Measurements from ENCODE around the gene NEO1. TPM values are rescaled to one million over a fixed set of nuclear protein-coding genes. Genes with fewer than 3 reads are reported as not detected.

NEO1 gene
- total RNA-seq, 2 experiments from 2014 or later, result 3.4 to 6.3 TPM

GRCh38 chr15:73047882-73048281, 4.4 kb upstream of the NEO1 start:
- Mint-ChIP-seq H3K27me3 (peaks cover 36% of the 10 kb centered on the region), H3K27ac (no peak overlapping the region)
- no peak for ATAC-seq (ENCODE audit: low read depth)

GRCh38 chr15:73048624-73049295, 3.5 kb upstream of the NEO1 start:
- POLR2A ChIA-PET, result no interaction called here

More at GRCh38 chr15:73047882-73048281, 4.4 kb upstream of the NEO1 start:
- no peak for DNase-seq
- no peak overlapping the region for H3K4me3 Mint-ChIP-seq
- POLR2A ChIA-PET, result no interaction called here
- no peaks in the 10 kb centered on the region for H3K36me3 Mint-ChIP-seq
- no peaks in the 10 kb centered on the region for H3K9me3 Mint-ChIP-seq
- H3K4me1 Mint-ChIP-seq, result peaks cover 2% of the 10 kb centered on the region

GRCh38 chr15:73049564-73050215, 2.6 kb upstream of the NEO1 start:
- Mint-ChIP-seq H3K27me3 (peaks cover 43% of the 10 kb centered on the region), H3K27ac (no peak overlapping the region), H3K9me3 (no peaks in the 10 kb centered on the region), H3K4me1 (peaks cover 8% of the 10 kb centered on the region), H3K4me3 (no peak overlapping the region), H3K36me3 (no peaks in the 10 kb centered on the region)
- DNase-seq (no peak), ATAC-seq (ENCODE audit: low read depth) (no peak)
- POLR2A ChIA-PET, result no interaction called here

More at GRCh38 chr15:73048624-73049295, 3.5 kb upstream of the NEO1 start:
- H3K9me3 Mint-ChIP-seq, result no peaks in the 10 kb centered on the region
- H3K4me1 Mint-ChIP-seq, result peaks cover 8% of the 10 kb centered on the region
- no peaks in the 10 kb centered on the region for H3K36me3 Mint-ChIP-seq
- H3K27me3 Mint-ChIP-seq, result peaks cover 43% of the 10 kb centered on the region
- no peak for DNase-seq
- no peak overlapping the region for H3K4me3 Mint-ChIP-seq
- no peak for ATAC-seq (ENCODE audit: low read depth)
- H3K27ac Mint-ChIP-seq, result no peak overlapping the region

- POLR2A ChIA-PET, result no interaction called here
- DNase-seq (no peak), ATAC-seq (ENCODE audit: low read depth) (no peak)
- peaks cover 43% of the 10 kb centered on the region for H3K27me3 Mint-ChIP-seq
- no peaks in the 10 kb centered on the region for H3K9me3 Mint-ChIP-seq
- H3K4me1 Mint-ChIP-seq, result peaks cover 8% of the 10 kb centered on the region
- no peak overlapping the region for H3K27ac Mint-ChIP-seq
- no peaks in the 10 kb centered on the region for H3K36me3 Mint-ChIP-seq
- H3K4me3 Mint-ChIP-seq, result peak overlapping the region; percentile 69
Measured at GRCh38 chr15:73050561-73051295, 1.5 kb upstream of the NEO1 start.

GRCh38 chr15:73051391-73051806, 864 bp upstream of the NEO1 start:
- H3K4me3 Mint-ChIP-seq, result peak overlapping the region; percentile 69
- H3K36me3 Mint-ChIP-seq, result no peaks in the 10 kb centered on the region
- H3K4me1 Mint-ChIP-seq, result peaks cover 8% of the 10 kb centered on the region
- ATAC-seq (ENCODE audit: low read depth), result peak; percentile 6
- H3K27me3 Mint-ChIP-seq, result peaks cover 42% of the 10 kb centered on the region
- no peak for DNase-seq
- H3K9me3 Mint-ChIP-seq, result no peaks in the 10 kb centered on the region
- POLR2A ChIA-PET, result no interaction called here
- no peak overlapping the region for H3K27ac Mint-ChIP-seq

- Mint-ChIP-seq H3K36me3 (no peaks in the 10 kb centered on the region), H3K27me3 (peaks cover 38% of the 10 kb centered on the region), H3K9me3 (no peaks in the 10 kb centered on the region), H3K4me3 (peak overlapping the region; percentile 80), H3K4me1 (peaks cover 8% of the 10 kb centered on the region), H3K27ac (no peak overlapping the region)
- ATAC-seq (ENCODE audit: low read depth) (peak; percentile 60), DNase-seq (peak; percentile 44)
- POLR2A ChIA-PET, result no interaction called here
Measured at GRCh38 chr15:73052653-73053397, 562 bp downstream of the NEO1 start.

GRCh38 chr15:73053398-73053723, 1.1 kb downstream of the NEO1 start:
- ATAC-seq (ENCODE audit: low read depth) (no peak), DNase-seq (no peak)
- Mint-ChIP-seq H3K27ac (no peak overlapping the region), H3K4me3 (peak overlapping the region; percentile 80), H3K36me3 (no peaks in the 10 kb centered on the region), H3K4me1 (peaks cover 8% of the 10 kb centered on the region), H3K27me3 (peaks cover 35% of the 10 kb centered on the region), H3K9me3 (no peaks in the 10 kb centered on the region)
- POLR2A ChIA-PET, result no interaction called here

GRCh38 chr15:73054417-73054953, 2.2 kb downstream of the NEO1 start:
- Mint-ChIP-seq H3K27me3 (peaks cover 33% of the 10 kb centered on the region), H3K4me1 (peaks cover 8% of the 10 kb centered on the region), H3K27ac (no peak overlapping the region), H3K9me3 (no peaks in the 10 kb centered on the region), H3K4me3 (no peak overlapping the region), H3K36me3 (no peaks in the 10 kb centered on the region)
- ATAC-seq (ENCODE audit: low read depth), result no peak
- DNase-seq, result no peak
- POLR2A ChIA-PET, result no interaction called here

GRCh38 chr15:73056460-73056859, 4.2 kb downstream of the NEO1 start:
- Mint-ChIP-seq H3K27ac (no peak overlapping the region), H3K27me3 (peaks cover 30% of the 10 kb centered on the region), H3K9me3 (no peaks in the 10 kb centered on the region), H3K4me1 (peaks cover 6% of the 10 kb centered on the region), H3K4me3 (no peak overlapping the region), H3K36me3 (no peaks in the 10 kb centered on the region)
- ATAC-seq (ENCODE audit: low read depth) (no peak), DNase-seq (no peak)
- POLR2A ChIA-PET, result no interaction called here

GRCh38 chr15:73058437-73058836, 6.2 kb downstream of the NEO1 start:
- ATAC-seq (ENCODE audit: low read depth) (no peak), DNase-seq (no peak)
- POLR2A ChIA-PET, result no interaction called here
- Mint-ChIP-seq H3K4me3 (no peak overlapping the region), H3K27ac (no peak overlapping the region), H3K9me3 (no peaks in the 10 kb centered on the region), H3K4me1 (peaks cover 1% of the 10 kb centered on the region), H3K27me3 (peaks cover 27% of the 10 kb centered on the region), H3K36me3 (no peaks in the 10 kb centered on the region)

GRCh38 chr15:73065114-73065513, 12.9 kb downstream of the NEO1 start:
- no peak overlapping the region for H3K4me3 Mint-ChIP-seq
- no peaks in the 10 kb centered on the region for H3K4me1 Mint-ChIP-seq
- DNase-seq, result no peak
- H3K27ac Mint-ChIP-seq, result no peak overlapping the region
- ATAC-seq (ENCODE audit: low read depth), result no peak
- POLR2A ChIA-PET, result no interaction called here
- H3K36me3 Mint-ChIP-seq, result no peaks in the 10 kb centered on the region
- peaks cover 32% of the 10 kb centered on the region for H3K27me3 Mint-ChIP-seq
- H3K9me3 Mint-ChIP-seq, result no peaks in the 10 kb centered on the region

- ATAC-seq (ENCODE audit: low read depth) (no peak), DNase-seq (no peak)
- H3K9me3 Mint-ChIP-seq, result no peaks in the 10 kb centered on the region
- H3K27ac Mint-ChIP-seq, result no peak overlapping the region
- no peaks in the 10 kb centered on the region for H3K4me1 Mint-ChIP-seq
- no peaks in the 10 kb centered on the region for H3K36me3 Mint-ChIP-seq
- POLR2A ChIA-PET, result no interaction called here
- no peak overlapping the region for H3K4me3 Mint-ChIP-seq
- H3K27me3 Mint-ChIP-seq, result peaks cover 23% of the 10 kb centered on the region
Measured at GRCh38 chr15:73069109-73069508, 16.8 kb downstream of the NEO1 start.

GRCh38 chr15:73072894-73073293, 20.6 kb downstream of the NEO1 start:
- no peak overlapping the region for H3K4me3 Mint-ChIP-seq
- no peaks in the 10 kb centered on the region for H3K4me1 Mint-ChIP-seq
- no peaks in the 10 kb centered on the region for H3K9me3 Mint-ChIP-seq
- H3K36me3 Mint-ChIP-seq, result no peaks in the 10 kb centered on the region
- H3K27ac Mint-ChIP-seq, result no peak overlapping the region
- no peak for DNase-seq
- no peak for ATAC-seq (ENCODE audit: low read depth)
- POLR2A ChIA-PET, result no interaction called here
- H3K27me3 Mint-ChIP-seq, result peaks cover 5% of the 10 kb centered on the region

All from activated naive CD8-positive, alpha-beta T cell treated with anti-CD3 and anti-CD28 coated beads, Interleukin-2, amount 10 ng/mL, durations not matched to agents 7 days and 5 days (primary cell).